Measurements from ENCODE around the gene LRRC8C. TPM values are rescaled to one million over a fixed set of nuclear protein-coding genes. Genes with fewer than 3 reads are reported as not detected.

LRRC8C gene
- total and polyA plus RNA-seq, 2 of the 8 experiments (the other 6 are each of a cell fraction or from before 2014, with no cell fraction given) = 1.1 to 2.1 TPM

GRCh38 chr1:89602871-89603404 lies 30.0 kb upstream of the LRRC8C start (continued):
- TF ChIP-seq RFX5 (IDR thresholded peaks at IDR 0.05; ENCODE audit: borderline replicate concordance, low read depth, low read length) = no peak
- TF ChIP-seq SP2 (IDR thresholded peaks at IDR 0.05; ENCODE audit: low read length) = no peak
- no peak for TF ChIP-seq POLR2A (IDR thresholded peaks at IDR 0.05; ENCODE audit: control extremely low read depth in 1 of 2, low read depth in 2 of 2, low read length in 2 of 2)
- no peak for TF ChIP-seq NRF1 (IDR thresholded peaks at IDR 0.05; ENCODE audit: low read depth, low read length)
- TF ChIP-seq MAFK (IDR thresholded peaks at IDR 0.05; ENCODE audit: low read depth, low read length) = no peak
- no peak for TF ChIP-seq HDAC6 (IDR thresholded peaks at IDR 0.05; ENCODE audit: low read depth, low read length)
- TF ChIP-seq SP1 (IDR thresholded peaks at IDR 0.05; ENCODE audit: low read depth, low read length) = no peak
- no peak for TF ChIP-seq GABPA (IDR thresholded peaks at IDR 0.05; ENCODE audit: borderline replicate concordance, insufficient read depth, low read length)

Measured in H1 (cell line).